Thymus (tissue), 11 donors: ENCODE data around the gene SEC14L5. TPM values are rescaled to one million over a fixed set of nuclear protein-coding genes. Genes with fewer than 3 reads are reported as not detected.

Experiments
- DNase-seq, 9 donors: peaks; one replicate each; pipeline ENCODE4 v3.0.0-alpha.2; 2013; ENCODE audit warnings: low spot score in 9 of 9, low read depth in 6 of 9, missing footprints in 1 of 9
- H3K27ac ChIP-seq, 2 donors: one replicate each; pipeline ENCODE4 v1.5.1; 2013; ENCODE audit warnings: control low read depth in 1 of 2, low read depth in 1 of 2, low read length in 1 of 2, mild to moderate bottlenecking in 1 of 2, moderate library complexity in 1 of 2
- H3K27me3 ChIP-seq, 2 donors: one replicate each; pipeline ENCODE4 v1.5.1; 2013; ENCODE audit warnings: low read length in 1 of 2; ENCODE audit not compliant: control insufficient read depth in 2 of 2, insufficient read depth in 1 of 2
- H3K36me3 ChIP-seq, 2 donors: one replicate each; pipeline ENCODE4 v1.5.1; 2013; ENCODE audit warnings: low read length in 1 of 2, mild to moderate bottlenecking in 1 of 2, moderate library complexity in 1 of 2; ENCODE audit not compliant: control insufficient read depth in 2 of 2, insufficient read depth in 2 of 2
- H3K4me1 ChIP-seq, 2 donors: one replicate each; pipeline ENCODE4 v1.5.1; 2013; ENCODE audit warnings: low read length in 2 of 2; ENCODE audit not compliant: control insufficient read depth in 2 of 2, insufficient read depth in 2 of 2
- H3K4me3 ChIP-seq, 2 donors: one replicate each; pipeline ENCODE4 v1.5.1; 2013; ENCODE audit warnings: low read length in 2 of 2, control low read depth in 1 of 2, mild to moderate bottlenecking in 1 of 2
- H3K9me3 ChIP-seq, 2 donors: one replicate each; pipeline ENCODE4 v1.5.1; 2013; ENCODE audit warnings: low read length in 1 of 2, mild to moderate bottlenecking in 1 of 2; ENCODE audit not compliant: control insufficient read depth in 2 of 2, insufficient read depth in 1 of 2
- WGBS: extraction: QIAGEN DNeasy Blood & Tissue Kit; methylation state at CpG from one replicate; pipeline ENCODE4 v1.1.7; 2013; 5-methylcytosine and 5-hydroxymethylcytosine counted together
- polyA plus RNA-seq: library from polyadenylated mRNA; stranded (reverse); fragments of 200-250 nt; gene quantifications from one replicate; pipeline ENCODE4 v1.2.3, GENCODE V29; 2013
- total RNA-seq: library from RNA; stranded (reverse); fragments of 120-200 nt; gene quantifications from one replicate; pipeline ENCODE4 v1.2.4, GENCODE V29; 2013
- donor health status: healthy.

SEC14L5 gene
- total and polyA plus RNA-seq, 2 donors: 0.14 to 0.24 TPM

DNA sequence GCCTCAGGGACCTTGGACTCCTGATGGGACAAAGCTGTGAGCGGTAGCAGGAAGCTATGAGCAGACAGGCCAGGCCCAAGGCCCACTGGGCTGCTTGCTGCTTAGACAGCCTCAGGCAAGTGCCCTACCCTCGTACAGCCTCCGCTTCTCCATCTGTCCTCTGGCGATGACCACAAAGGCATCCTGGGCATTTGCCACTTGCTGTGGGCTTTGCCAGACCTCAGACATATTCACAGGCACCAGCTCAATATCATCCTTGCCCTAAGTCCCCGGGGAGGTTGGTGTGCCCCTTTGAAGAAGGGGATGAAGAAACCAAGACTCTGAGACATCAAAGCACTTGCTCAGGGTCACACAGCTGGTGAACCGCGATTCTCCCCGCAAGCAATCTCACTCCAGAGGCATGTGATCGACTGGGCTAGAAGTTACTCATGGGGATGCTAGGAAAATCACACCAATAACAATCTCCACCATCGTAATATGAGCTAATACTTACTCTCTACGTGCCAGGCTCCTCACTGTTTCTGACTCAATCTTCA is 42.8 kb upstream of the SEC14L5 start:
- no peak overlapping the region for H3K27ac ChIP-seq
- H3K36me3 ChIP-seq: no peaks in the 10 kb centered on the region
- no peak overlapping the region for H3K4me3 ChIP-seq
- peak in 1 of 9 donors; percentile 9 for DNase-seq
- H3K4me1 ChIP-seq: peaks cover 0 to 6% of the 10 kb centered on the region in 2 donors
- no peaks in the 10 kb centered on the region for H3K9me3 ChIP-seq
- H3K27me3 ChIP-seq: peaks cover 0 to 5% of the 10 kb centered on the region in 2 donors
- WGBS: 73% methylated on average over 11 of the region's 11 CpGs

DNA sequence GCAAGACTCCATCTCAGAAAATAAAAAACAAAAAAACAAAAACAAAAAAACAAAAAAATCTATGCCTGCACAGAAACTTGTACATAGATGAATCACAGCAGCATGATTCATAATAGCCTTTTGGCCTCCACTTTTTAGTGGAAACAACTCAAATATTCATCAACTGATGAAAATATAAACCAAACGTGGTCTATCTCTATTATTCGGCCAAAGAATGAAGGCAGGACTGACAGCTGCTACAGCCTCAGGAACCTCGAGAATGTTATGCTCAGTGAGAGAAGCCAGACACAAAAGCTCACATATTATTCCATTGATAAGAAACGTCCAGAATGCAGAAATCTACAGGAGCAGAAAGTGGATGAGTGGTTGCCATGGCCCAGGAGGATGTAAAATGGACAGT is 41.0 kb upstream of the SEC14L5 start:
- H3K9me3 ChIP-seq: no peaks in the 10 kb centered on the region
- H3K36me3 ChIP-seq: no peaks in the 10 kb centered on the region
- H3K4me3 ChIP-seq: no peak overlapping the region
- H3K4me1 ChIP-seq: peaks cover 0 to 6% of the 10 kb centered on the region in 2 donors
- H3K27ac ChIP-seq: no peak overlapping the region
- H3K27me3 ChIP-seq: peaks cover 0 to 7% of the 10 kb centered on the region in 2 donors
- 76% methylated on average over 4 of the region's 4 CpGs for WGBS
- no peak for DNase-seq

DNA sequence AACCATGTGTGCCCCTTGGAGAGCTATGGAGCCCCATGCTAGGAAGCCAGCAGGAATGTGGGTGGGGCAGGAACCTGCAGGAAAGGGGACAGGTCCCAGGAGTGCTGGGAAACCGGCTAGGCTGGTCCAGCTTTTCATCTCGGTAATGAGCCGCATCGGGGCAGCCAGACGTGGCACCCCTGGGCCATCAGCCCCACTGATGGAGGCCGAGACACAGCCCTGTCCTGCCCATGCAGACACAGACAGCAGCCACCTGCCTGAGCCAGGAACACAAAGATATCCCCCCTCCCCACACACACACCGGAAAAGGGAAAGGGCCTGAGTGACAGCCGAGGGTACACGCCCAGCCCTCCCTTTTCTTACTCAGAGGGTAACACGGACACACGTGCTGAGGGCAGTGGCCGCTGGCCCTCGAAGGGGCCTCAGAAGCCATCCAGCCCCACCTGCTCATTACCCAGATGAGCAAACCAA is 39.3 kb upstream of the SEC14L5 start:
- H3K4me3 ChIP-seq: no peak overlapping the region
- peaks cover 0 to 6% of the 10 kb centered on the region in 2 donors for H3K4me1 ChIP-seq
- WGBS: 84% methylated on average over 13 of the region's 13 CpGs
- peak overlapping the region in 1 of 2 donors; percentile 59 for H3K27ac ChIP-seq
- peaks cover 0 to 7% of the 10 kb centered on the region in 2 donors for H3K27me3 ChIP-seq
- no peaks in the 10 kb centered on the region for H3K36me3 ChIP-seq
- no peak for DNase-seq
- H3K9me3 ChIP-seq: no peaks in the 10 kb centered on the region

DNA sequence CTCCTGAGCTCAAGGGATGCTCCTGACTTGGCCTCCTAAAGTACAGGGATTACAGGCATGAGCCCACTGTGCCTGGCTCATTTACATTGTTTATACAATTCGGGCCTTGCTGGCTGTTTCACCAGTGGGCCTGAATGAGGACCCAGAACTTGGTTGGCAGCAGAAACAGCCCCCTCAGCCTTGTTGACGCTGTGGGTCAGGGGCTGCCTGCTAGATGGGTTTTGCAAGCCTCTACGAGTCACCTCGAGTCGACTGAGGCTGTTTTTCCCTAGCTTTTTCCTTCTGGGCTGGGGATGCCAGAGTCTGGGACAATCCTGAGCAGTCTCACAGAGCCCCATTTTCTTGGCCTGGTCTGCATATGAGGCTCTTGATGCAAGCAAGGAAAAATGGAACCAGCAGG is 37.3 kb upstream of the SEC14L5 start:
- Histone ChIP-seq H3K4me3 (no peak overlapping the region), H3K27me3 (peaks cover 0 to 12% of the 10 kb centered on the region in 2 donors), H3K9me3 (no peaks in the 10 kb centered on the region), H3K27ac (no peak overlapping the region), H3K4me1 (no peaks in the 10 kb centered on the region), H3K36me3 (no peaks in the 10 kb centered on the region)
- no peak for DNase-seq
- 93% methylated on average over 5 of the region's 5 CpGs for WGBS

DNA sequence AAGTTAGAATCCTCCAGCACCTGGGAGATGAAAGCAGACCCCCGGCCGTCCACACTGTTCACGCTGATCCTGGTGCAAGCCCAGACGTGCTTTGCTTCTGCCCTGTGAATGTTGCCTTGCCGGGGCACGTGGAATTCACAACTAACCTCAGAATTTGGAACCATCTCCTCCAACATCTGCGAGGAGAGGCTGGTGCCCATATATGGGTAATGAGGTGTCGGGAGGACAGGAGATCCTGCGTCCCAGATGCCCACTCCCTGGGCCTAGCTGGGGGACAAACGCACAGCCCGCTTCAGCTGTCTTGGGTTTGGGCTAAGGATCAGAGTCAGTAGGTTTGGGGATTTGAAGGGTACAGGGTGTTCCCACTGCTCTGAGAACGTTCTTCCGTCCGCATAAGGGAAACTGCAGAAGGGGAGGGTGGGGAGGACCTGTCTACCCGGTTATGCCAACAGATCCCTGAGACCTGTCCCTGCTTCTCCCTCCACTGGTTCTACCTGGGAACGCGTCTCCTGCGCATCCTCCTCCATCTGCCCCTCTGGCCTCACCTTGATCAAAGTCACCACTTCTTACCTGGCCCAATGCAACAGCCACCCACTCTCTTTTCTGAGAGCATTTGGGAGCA is 35.3 kb upstream of the SEC14L5 start:
- no peak for DNase-seq
- H3K4me1 ChIP-seq: no peaks in the 10 kb centered on the region

DNA sequence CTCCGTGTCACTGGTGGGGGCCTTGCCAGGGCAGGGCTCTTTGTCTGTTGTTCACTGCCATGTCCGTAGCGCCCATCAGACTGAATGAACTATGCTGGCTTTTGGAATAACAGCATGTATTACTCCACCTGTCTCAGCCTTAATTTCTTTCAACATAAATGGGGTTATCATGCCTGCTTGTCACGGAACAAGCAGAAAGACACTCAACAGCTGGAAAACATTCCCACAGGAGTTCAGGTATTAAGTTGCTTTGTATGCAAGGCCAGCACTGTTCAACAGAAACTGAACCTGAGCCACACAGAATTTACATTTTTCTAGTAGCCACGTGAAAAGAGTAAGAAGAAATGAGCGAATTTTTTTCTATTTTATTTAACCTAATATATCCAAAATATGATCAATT is 34.3 kb upstream of the SEC14L5 start:
- DNase-seq: no peak
- Histone ChIP-seq H3K27me3 (peaks cover 0 to 8% of the 10 kb centered on the region in 2 donors), H3K9me3 (peaks cover 0 to 3% of the 10 kb centered on the region in 2 donors), H3K4me3 (no peak overlapping the region), H3K36me3 (no peaks in the 10 kb centered on the region), H3K4me1 (no peaks in the 10 kb centered on the region), H3K27ac (no peak overlapping the region)
- 90% methylated on average over 6 of the region's 6 CpGs for WGBS

More for the DNA sequence above, 35.3 kb upstream of the SEC14L5 start:
- 85% methylated on average over 18 of the region's 18 CpGs for WGBS
- Histone ChIP-seq H3K36me3 (no peaks in the 10 kb centered on the region), H3K9me3 (peaks cover 0 to 3% of the 10 kb centered on the region in 2 donors), H3K27me3 (peaks cover 0 to 12% of the 10 kb centered on the region in 2 donors), H3K27ac (peak overlapping the region in 1 of 2 donors; percentile 58), H3K4me3 (no peak overlapping the region)

DNA sequence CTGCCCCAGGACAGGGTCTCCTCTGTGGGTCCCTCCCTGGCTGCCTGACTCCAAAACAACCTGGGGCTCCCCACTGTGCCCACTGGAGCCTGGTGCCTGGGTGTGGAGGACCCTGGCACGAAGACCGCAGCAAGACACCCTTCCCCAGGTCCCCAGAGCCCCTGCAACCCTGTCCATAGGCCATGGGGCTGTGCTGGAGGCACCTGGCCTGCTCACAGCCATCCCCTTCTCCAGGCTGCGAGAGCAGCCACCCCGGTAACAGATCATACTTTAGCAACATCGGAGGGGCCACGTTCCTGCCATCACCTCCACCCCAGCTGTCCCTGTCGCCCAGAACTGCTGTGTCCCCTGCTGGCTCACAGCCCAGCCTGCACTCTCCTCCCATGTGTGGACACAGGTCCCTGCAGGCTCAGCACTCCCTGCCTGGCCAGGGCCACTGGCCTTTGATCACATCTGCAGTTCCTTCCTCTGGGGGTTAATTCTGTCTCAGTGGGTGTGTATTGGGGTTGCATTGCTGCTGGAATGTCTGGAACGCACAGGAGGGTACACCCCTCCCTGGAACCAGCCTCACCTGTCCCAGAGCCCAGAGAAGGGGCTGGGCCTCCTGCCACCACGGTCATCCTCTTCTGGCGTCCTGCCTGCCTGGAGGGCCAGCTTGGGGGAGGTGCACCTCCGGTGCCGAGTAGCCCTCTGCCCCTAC is 33.4 kb upstream of the SEC14L5 start:
- Histone ChIP-seq H3K4me3 (no peak overlapping the region), H3K27ac (peak overlapping the region in 1 of 2 donors; percentile 69), H3K36me3 (no peaks in the 10 kb centered on the region), H3K27me3 (peaks cover 0 to 7% of the 10 kb centered on the region in 2 donors), H3K4me1 (no peaks in the 10 kb centered on the region), H3K9me3 (peaks cover 0 to 3% of the 10 kb centered on the region in 2 donors)
- WGBS: 80% methylated on average over 12 of the region's 12 CpGs
- DNase-seq: no peak

DNA sequence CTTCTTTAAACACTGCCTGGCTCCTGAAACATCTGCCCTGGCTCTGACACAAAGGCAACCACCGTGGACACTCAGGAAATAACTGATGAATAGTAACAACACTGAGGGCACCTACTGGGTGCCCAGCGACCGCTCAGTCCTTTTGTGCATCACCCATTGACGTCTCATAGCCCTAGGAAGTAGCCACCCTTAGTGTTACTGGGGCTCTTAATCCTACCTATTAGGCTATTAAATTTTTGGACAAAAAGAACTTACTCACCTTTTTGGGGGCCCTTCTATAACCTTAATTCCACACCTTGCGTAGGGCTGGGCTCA is 32.9 kb upstream of the SEC14L5 start:
- Histone ChIP-seq H3K27me3 (peaks cover 0 to 7% of the 10 kb centered on the region in 2 donors), H3K27ac (peak overlapping the region in 1 of 2 donors; percentile 15), H3K9me3 (peaks cover 0 to 3% of the 10 kb centered on the region in 2 donors), H3K4me1 (no peaks in the 10 kb centered on the region), H3K4me3 (no peak overlapping the region), H3K36me3 (no peaks in the 10 kb centered on the region)
- no peak for DNase-seq
- WGBS: 90% methylated on average over 5 of the region's 5 CpGs

DNA sequence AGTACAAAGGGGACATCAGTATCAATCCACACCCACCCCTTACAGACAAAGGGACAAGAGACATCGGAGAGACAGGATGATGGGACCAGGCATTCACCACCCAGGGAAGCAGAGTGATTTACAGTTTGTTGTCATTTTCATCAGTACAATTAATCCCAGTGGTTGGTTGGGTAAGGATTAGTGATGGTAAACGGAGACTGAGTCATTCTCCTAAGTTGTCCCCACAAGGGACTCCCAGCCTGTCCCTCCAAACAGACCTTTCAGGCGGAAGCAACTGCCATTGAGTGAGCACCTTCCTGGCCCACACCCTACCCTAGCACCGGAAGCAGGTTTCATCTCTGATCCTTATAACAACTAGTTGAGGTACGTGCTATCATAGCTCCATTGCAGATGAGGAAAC is 32.3 kb upstream of the SEC14L5 start:
- 95% methylated on average over 5 of the region's 5 CpGs for WGBS
- no peaks in the 10 kb centered on the region for H3K4me1 ChIP-seq
- DNase-seq: no peak
- no peaks in the 10 kb centered on the region for H3K36me3 ChIP-seq
- no peak overlapping the region for H3K4me3 ChIP-seq
- H3K27ac ChIP-seq: no peak overlapping the region
- H3K27me3 ChIP-seq: peaks cover 0 to 10% of the 10 kb centered on the region in 2 donors
- peaks cover 0 to 3% of the 10 kb centered on the region in 2 donors for H3K9me3 ChIP-seq
